K562 (cell line): ENCODE measurements around the gene GALNT12. TPM values are rescaled to one million over a fixed set of nuclear protein-coding genes. Genes with fewer than 3 reads are reported as not detected.

Source experiments
- ATAC-seq: fragments of 200-7000 bp; cut with Tn5 transposase; 3 replicates; pipeline ENCODE4 v1.9.1; 2020; ENCODE audit warnings: moderate library complexity
- BruUV-seq: library from RNA; stranded (reverse); fragments of 400-500 nt; replicated peaks from 2 replicates; lab custom pipeline; 2021; lab: Mats Ljungman, UMichigan
- CTCF ChIA-PET: fragments of 300-600 bp; formaldehyde crosslinking; extraction: SDS; loops from one replicate; lab custom pipeline; 2021; ENCODE audit warnings: low intra/inter-chr PET ratio; lab: Yijun Ruan, JAX
- POLR2A ChIA-PET: fragments of 300-600, 350-650 bp; sonication (Branson Sonifier 250); formaldehyde crosslinking; extraction: SDS; loops from one replicate; lab custom pipeline; 2021; ENCODE audit warnings: antibody characterized with exemption, inconsistent platforms; lab: Yijun Ruan, JAX
- DNase-seq, 4 experiments: peaks; one replicate each; pipeline versions ENCODE4 v3.0.0 to v3.0.0-alpha.2; 2011 to 2018; ENCODE audit warnings: low spot score in 3 of 4, mixed read lengths in 3 of 4; ENCODE audit errors: extremely low read depth in 1 of 4
- FAIRE-seq: peaks from 2 replicates; lab custom pipeline; 2011; peaks lifted over from hg19 to GRCh38; lab: Jason Lieb, UNC
- H2AFZ ChIP-seq: 2 replicates; pipeline ENCODE4 v1.6.0; 2011; ENCODE audit warnings: low read depth, low read length, control low read depth, inconsistent platforms
- H3K27ac ChIP-seq: fragments of 200-600 bp; 3 replicates; pipeline ENCODE4 v1.8.0; 2011; ENCODE audit warnings: low read depth, mild to moderate bottlenecking, control low read depth, inconsistent platforms, low read length, moderate library complexity, mixed read lengths; ENCODE audit errors: extremely low read depth
- H3K27me3 ChIP-seq, 2 experiments: fragments of 300-600 bp in 1 of 2; 2 replicates in 1 of 2; 3 replicates in 1 of 2; pipeline versions ENCODE4 v1.6.0 to v1.8.0; 2011; ENCODE audit warnings: inconsistent platforms in 2 of 2, low read length in 2 of 2, mild to moderate bottlenecking in 1 of 2, mixed read lengths in 1 of 2, moderate library complexity in 1 of 2; ENCODE audit not compliant: control insufficient read depth in 2 of 2, insufficient read depth in 2 of 2
- H3K36me3 ChIP-seq: fragments of 300-600 bp; 3 replicates; pipeline ENCODE4 v1.8.0; 2011; ENCODE audit warnings: mild to moderate bottlenecking, low read length, inconsistent platforms; ENCODE audit not compliant: control insufficient read depth, insufficient read depth
- H3K4me1 ChIP-seq, 2 experiments: fragments of 200-600 bp in 1 of 2; replicated peaks in 1 of 2; 2 replicates in 1 of 2; 3 replicates in 1 of 2; pipeline versions ENCODE4 v1.5.1 to v1.8.0; 2011; ENCODE audit warnings: inconsistent platforms in 2 of 2, low read length in 2 of 2, mild to moderate bottlenecking in 1 of 2, mixed read lengths in 1 of 2, moderate library complexity in 1 of 2; ENCODE audit not compliant: control insufficient read depth in 2 of 2, insufficient read depth in 2 of 2
- H3K4me2 ChIP-seq: 2 replicates; pipeline ENCODE4 v1.6.1; 2011; ENCODE audit warnings: low read length, control low read depth, inconsistent platforms, mixed read lengths; ENCODE audit not compliant: insufficient read depth
- H3K4me3 ChIP-seq: fragments of 200-600 bp; sonication (generic), shearing (Covaris generic); 2 replicates; pipeline ENCODE4 v1.5.1; 2016; ENCODE audit warnings: control low read depth, inconsistent platforms
- H3K79me2 ChIP-seq: fragments of 200-600 bp; 3 replicates; pipeline ENCODE4 v1.8.0; 2011; ENCODE audit warnings: low read length, inconsistent platforms; ENCODE audit not compliant: control insufficient read depth, insufficient read depth
- H3K9ac ChIP-seq, 2 experiments: 2 replicates each; pipeline versions ENCODE4 v1.6.0 to v1.6.1; 2011; ENCODE audit warnings: low read depth in 2 of 2, low read length in 2 of 2, control low read depth in 1 of 2, inconsistent platforms in 1 of 2, mild to moderate bottlenecking in 1 of 2, mixed read lengths in 1 of 2; ENCODE audit not compliant: insufficient read depth in 1 of 2
- H3K9me1 ChIP-seq: one replicate; pipeline ENCODE4 v1.6.0; 2011; ENCODE audit warnings: inconsistent platforms, mild to moderate bottlenecking, low read length, moderate library complexity; ENCODE audit not compliant: control insufficient read depth, insufficient read depth
- H3K9me3 ChIP-seq: replicated peaks from 2 replicates; pipeline ENCODE4 v1.5.1; 2011; ENCODE audit warnings: low read depth, low read length, inconsistent platforms; ENCODE audit not compliant: control insufficient read depth, insufficient read depth
- H4K20me1 ChIP-seq: replicated peaks from 2 replicates; pipeline ENCODE4 v1.6.1; 2011; ENCODE audit warnings: low read length, inconsistent platforms, mixed read lengths; ENCODE audit not compliant: control insufficient read depth, insufficient read depth
- C11orf30 ChIP-seq: fragments of 450-650 bp; IDR thresholded peaks from 2 replicates; pipeline ENCODE4 v1.6.1; 2016; ENCODE audit warnings: low read depth, mild to moderate bottlenecking
- CCAR2 ChIP-seq: fragments of 200-400 bp; formaldehyde crosslinking; IDR thresholded peaks from 2 replicates; pipeline ENCODE4 v1.6.1; 2017; ENCODE audit warnings: mild to moderate bottlenecking, low read depth, low read length
- ETS2 ChIP-seq: IDR thresholded peaks from 2 replicates; pipeline ENCODE4 v1.6.1; 2016; ENCODE audit warnings: borderline replicate concordance, missing genetic modification characterization, mild to moderate bottlenecking, moderate library complexity, missing compliant biosample characterization; ENCODE audit not compliant: poor library complexity, severe bottlenecking
- HLTF ChIP-seq: fragments of 450-650 bp; IDR thresholded peaks from 2 replicates; pipeline ENCODE4 v1.6.1; 2016
- KAT2B ChIP-seq: IDR thresholded peaks from one replicate; pipeline ENCODE4 v1.6.1; 2012; ENCODE audit warnings: low read depth, mild to moderate bottlenecking, control low read depth, inconsistent platforms, low read length, moderate library complexity
- NRF1 ChIP-seq, 2 experiments: fragments of 450-650 bp; IDR thresholded peaks in 1 of 2; conservative IDR thresholded peaks in 1 of 2; 2 replicates each; pipeline ENCODE4 v1.6.1; 2014; ENCODE audit warnings: mild to moderate bottlenecking in 2 of 2
- PURB ChIP-seq: sonication (generic); formaldehyde crosslinking; IDR thresholded peaks from 2 replicates; pipeline ENCODE4 v1.9.0; 2021; ENCODE audit warnings: low read depth, mild to moderate bottlenecking, missing genetic modification reagents
- RERE ChIP-seq: sonication (generic); formaldehyde crosslinking; IDR thresholded peaks from 2 replicates; pipeline ENCODE4 v1.8.0; 2023; ENCODE audit warnings: missing genetic modification reagents, mild to moderate bottlenecking, borderline replicate concordance
- RNF2 ChIP-seq: sonication (generic); IDR thresholded peaks from 2 replicates; pipeline ENCODE4 v1.6.1; 2016
- SRF ChIP-seq, 2 experiments: fragments of 250-450, 450-650 bp in 1 of 2; sonication (Bioruptor Pico) in 1 of 2; sonication (generic) in 1 of 2; formaldehyde crosslinking; IDR thresholded peaks; 2 replicates each; pipeline versions ENCODE4 v1.5.0 to v1.5.1; 2020 to 2022; ENCODE audit warnings: mild to moderate bottlenecking in 1 of 2, missing genetic modification reagents in 1 of 2
- STAT5A ChIP-seq: IDR thresholded peaks from 2 replicates; pipeline ENCODE4 v1.6.1; 2012; ENCODE audit warnings: low read length, inconsistent platforms, borderline replicate concordance
- TCF3 ChIP-seq: sonication (generic); formaldehyde crosslinking; IDR thresholded peaks from 2 replicates; pipeline ENCODE4 v1.4.0; 2020; ENCODE audit warnings: mild to moderate bottlenecking, missing genetic modification reagents
- ZKSCAN3 ChIP-seq: fragments of 250-450 bp; sonication (Bioruptor Pico); IDR thresholded peaks from 2 replicates; pipeline ENCODE4 v1.4.0; 2020
- ZMIZ1 ChIP-seq, 2 experiments: fragments of 150-350 bp in 1 of 2; IDR thresholded peaks; 2 replicates each; pipeline ENCODE4 v1.6.1; 2012 to 2016; ENCODE audit warnings: low read depth in 2 of 2, low read length in 2 of 2, mild to moderate bottlenecking in 1 of 2, moderate library complexity in 1 of 2
- ZNF668 ChIP-seq: fragments of 250-450 bp; sonication (Bioruptor Pico); IDR thresholded peaks from 2 replicates; pipeline ENCODE4 v1.8.0; 2022; ENCODE audit warnings: mild to moderate bottlenecking, inconsistent platforms
- ZSCAN29 ChIP-seq: fragments of 450-650 bp; IDR thresholded peaks from 2 replicates; pipeline ENCODE4 v1.6.1; 2017
- WGBS: fragments of 100-300 bp; shearing (Covaris generic); methylation state at CpG from one replicate; pipeline ENCODE4 v1.1.6; 2016; ENCODE audit warnings: low coverage, mixed read lengths; ENCODE audit not compliant: insufficient coverage; ENCODE audit errors: missing lambda C conversion rate; 5-methylcytosine and 5-hydroxymethylcytosine counted together
- in situ Hi-C: fragments of 300-500 bp; cut with MboI; formaldehyde crosslinking; loops from 4 replicates; pipeline ENCODE4 v1.15.0; 2018; ENCODE audit warnings: inconsistent platforms, mixed read lengths
- intact Hi-C: fragments of 100-400 bp; cut with micrococcal nuclease; formaldehyde crosslinking; loops from 2 replicates; pipeline ENCODE4 v1.14.2; 2022
- polyA plus RNA-seq, 8 experiments: library from polyadenylated mRNA; depleted of rRNA in 4 of 8; stranded (reverse) in 5 of 8; unstranded in 3 of 8; fragments of >200 nt; fragmentation: Nextera tagmentation in 2 of 8; fragmentation: Illumina TruSeq in 1 of 8; extraction: Ambion mirVana in 2 of 8; extraction: Trizol in 1 of 8; gene quantifications; 2 replicates each; pipeline versions ENCODE4 v1.2.1 to v1.2.3, GENCODE V29; 2011 to 2014; ENCODE audit warnings: inconsistent platforms in 1 of 8, missing spikeins in 1 of 8
- total RNA-seq, 7 experiments: library from RNA; depleted of rRNA in 6 of 7; stranded (reverse); fragments of >200 nt in 6 of 7; fragmentation: Illumina TruSeq in 2 of 7; extraction: Trizol in 2 of 7; gene quantifications; 2 replicates each; pipeline versions ENCODE4 v1.2.1 to v1.2.3, GENCODE V29; 2011 to 2021; ENCODE audit warnings: low replicate concordance in 1 of 7

GALNT12 gene
- total and polyA plus RNA-seq, 9 of the 15 experiments (the other 6 are each of a cell fraction or from before 2014, with no cell fraction given): 29.7 to 82.9 (median 44.2) TPM

- in situ Hi-C loops (no loop called here), intact Hi-C loops (loop anchor here (5.0 kb wide), 1 partner anchor 33 kb away; the partner anchor contains the start of gene ANKS6)
- Histone ChIP-seq H3K9me3 (no peaks in the 10 kb centered on the region), H2AFZ (no peak overlapping the region), H3K79me2 (peaks cover 20% of the 10 kb centered on the region; the same call in 2 of the 3 replicates), H4K20me1 (no peaks in the 10 kb centered on the region), H3K4me2 (no peak overlapping the region), H3K9me1 (no peaks in the 10 kb centered on the region), H3K4me3 (no peak overlapping the region), H3K4me1 (peaks cover 36 to 51% of the 10 kb centered on the region in 2 experiments), H3K27ac (0 out of 3 replicates have a peak overlapping the region, but pooled peaks have one; percentile 1), H3K9ac (no peak overlapping the region), H3K27me3 (no peaks in the 10 kb centered on the region), H3K36me3 (peaks cover 80% of the 10 kb centered on the region)
- POLR2A ChIA-PET: no interaction called here
- FAIRE-seq (no peak), ATAC-seq (no peak), DNase-seq (no peak)
- no TSS peak for BruUV-seq
- CTCF ChIA-PET: no interaction called here
- 79% methylated on average over 5 of the region's 5 CpGs for WGBS
- TF ChIP-seq HLTF (no peak), PURB (CRISPR knock-in tag) (no peak), ETS2 (no peak), C11orf30 (no peak), ZKSCAN3 (CRISPR knock-in tag) (no peak), ZSCAN29 (no peak), ZMIZ1 (IDR thresholded peaks at IDR 0.05; ENCODE audit: low read depth in 2 of 2, low read length in 2 of 2) (no peak), NRF1 (conservative IDR thresholded peaks at IDR 0.05 in 1 of 2, IDR thresholded peaks at IDR 0.05 in 1 of 2) (no peak), ZNF668 (no peak), CCAR2 (no peak), SRF (CRISPR knock-in tag; IDR thresholded peaks at IDR 0.05) (no peak), TCF3 (CRISPR knock-in tag) (no peak), RNF2 (no peak), STAT5A (no peak), RERE (CRISPR knock-in tag) (no peak), KAT2B (no peak)
These were observed 23.1 kb downstream of the GALNT12 start for GRCh38 chr9:98830554-98830953.
